H1 (cell line): ENCODE measurements around the gene TSPOAP1. TPM values are rescaled to one million over a fixed set of nuclear protein-coding genes. Genes with fewer than 3 reads are reported as not detected.

Experiments used
- CTCF ChIA-PET: fragments of 300-600 bp; sonication (Branson Sonifier 250); formaldehyde crosslinking; loops from one replicate; lab custom pipeline; 2021; ENCODE audit not compliant: partially characterized antibody; lab: Charles Lee
- POLR2A ChIA-PET: fragments of 300-600 bp; sonication (Branson Sonifier 250); formaldehyde crosslinking; loops from one replicate; lab custom pipeline; 2021; ENCODE audit warnings: inconsistent platforms; ENCODE audit not compliant: partially characterized antibody; lab: Charles Lee
- DNase-seq, 2 experiments: peaks; one replicate each; pipeline versions ENCODE4 v3.0.0 to v3.0.0-alpha.2; 2010 to 2022; ENCODE audit warnings: low spot score in 2 of 2, low read depth in 1 of 2, mixed read lengths in 1 of 2
- FAIRE-seq: peaks from 2 replicates; lab custom pipeline; 2011; peaks lifted over from hg19 to GRCh38; lab: Jason Lieb, UNC
- H2AFZ ChIP-seq: 2 replicates; pipeline ENCODE4 v1.8.1; 2012; ENCODE audit warnings: low read length, inconsistent platforms
- H2AK5ac ChIP-seq: 2 replicates; pipeline ENCODE4 v1.6.1; 2013; ENCODE audit warnings: low read depth, low read length
- H2BK120ac ChIP-seq: replicated peaks from 2 replicates; pipeline ENCODE3; 2013; ENCODE audit warnings: low read depth, low read length, inconsistent platforms
- H2BK12ac ChIP-seq: 2 replicates; pipeline ENCODE4 v1.6.1; 2013; ENCODE audit warnings: low read depth, low read length
- H2BK15ac ChIP-seq: 2 replicates; pipeline ENCODE4 v1.6.1; 2013; ENCODE audit warnings: low read length
- H2BK20ac ChIP-seq: 2 replicates; pipeline ENCODE4 v1.6.1; 2013; ENCODE audit warnings: low read length
- H2BK5ac ChIP-seq: 2 replicates; pipeline ENCODE4 v1.6.1; 2013; ENCODE audit warnings: low read depth, low read length
- H3K14ac ChIP-seq: 2 replicates; pipeline ENCODE4 v1.6.1; 2013; ENCODE audit warnings: inconsistent platforms; ENCODE audit not compliant: insufficient read length
- H3K18ac ChIP-seq: 2 replicates; pipeline ENCODE4 v1.6.1; 2013; ENCODE audit warnings: low read length; ENCODE audit errors: extremely low read depth
- H3K23ac ChIP-seq: 2 replicates; pipeline ENCODE4 v1.6.1; 2013; ENCODE audit warnings: inconsistent platforms; ENCODE audit not compliant: insufficient read length
- H3K23me2 ChIP-seq: 2 replicates; pipeline ENCODE4 v1.6.1; 2013; ENCODE audit warnings: low read depth, low read length
- H3K27ac ChIP-seq: 2 replicates; pipeline ENCODE4 v1.6.1; 2011; ENCODE audit warnings: low read depth, low read length, inconsistent platforms
- H3K27me3 ChIP-seq, 4 experiments: replicated peaks in 1 of 4; 1 replicate in 1 of 4; 2 replicates in 3 of 4; pipeline versions ENCODE4 v1.6.1 to v1.8.1; 2011 to 2013; ENCODE audit warnings: low read length in 3 of 4, mild to moderate bottlenecking in 3 of 4, inconsistent platforms in 2 of 4, mixed read lengths in 2 of 4, moderate library complexity in 1 of 4; ENCODE audit not compliant: control insufficient read depth in 3 of 4, insufficient read depth in 3 of 4; ENCODE audit errors: extremely low read depth in 1 of 4
- H3K36me3 ChIP-seq, 4 experiments: 2 replicates each; pipeline versions ENCODE4 v1.6.1 to v1.8.1; 2011 to 2013; ENCODE audit warnings: mild to moderate bottlenecking in 4 of 4, low read length in 3 of 4, moderate library complexity in 2 of 4, control low read depth in 1 of 4, inconsistent platforms in 1 of 4; ENCODE audit not compliant: insufficient read depth in 4 of 4, control insufficient read depth in 2 of 4
- H3K4ac ChIP-seq: replicated peaks from 2 replicates; pipeline ENCODE3; 2013; ENCODE audit warnings: low read length, low read depth, mixed read lengths, inconsistent platforms; ENCODE audit not compliant: insufficient read length
- H3K4me1 ChIP-seq, 4 experiments: replicated peaks in 1 of 4; 1 replicate in 1 of 4; 2 replicates in 3 of 4; pipeline versions ENCODE4 v1.6.1 to v1.8.1; 2011 to 2013; ENCODE audit warnings: low read length in 3 of 4, inconsistent platforms in 2 of 4, mixed read lengths in 1 of 4; ENCODE audit not compliant: insufficient read depth in 4 of 4, control insufficient read depth in 3 of 4
- H3K4me2 ChIP-seq, 2 experiments: 2 replicates each; pipeline versions ENCODE4 v1.6.1 to v1.8.1; 2011 to 2013; ENCODE audit warnings: low read depth in 2 of 2, low read length in 2 of 2, control low read depth in 1 of 2, inconsistent platforms in 1 of 2, mild to moderate bottlenecking in 1 of 2; ENCODE audit not compliant: insufficient read depth in 1 of 2
- H3K4me3 ChIP-seq, 4 experiments: fragments of 200-600, 300-600 bp in 1 of 4; sonication (generic), shearing (Covaris generic), sonication (Bioruptor Twin) in 1 of 4; 2 replicates each; pipeline versions ENCODE4 v1.5.1 to v1.8.1; 2011 to 2016; ENCODE audit warnings: low read length in 4 of 4, low read depth in 3 of 4, control low read depth in 2 of 4, inconsistent platforms in 2 of 4, mild to moderate bottlenecking in 2 of 4, mixed read lengths in 1 of 4, moderate library complexity in 1 of 4; ENCODE audit not compliant: insufficient read depth in 2 of 4; ENCODE audit errors: extremely low read depth in 1 of 4
- H3K56ac ChIP-seq: replicated peaks from 2 replicates; pipeline ENCODE3; 2013; ENCODE audit warnings: low read depth, mild to moderate bottlenecking, mixed read lengths, low read length, inconsistent platforms; ENCODE audit not compliant: insufficient read length
- H3K79me1 ChIP-seq: 2 replicates; pipeline ENCODE4 v1.6.1; 2013; ENCODE audit warnings: low read depth, low read length, control low read depth
- H3K79me2 ChIP-seq, 2 experiments: 2 replicates each; pipeline versions ENCODE4 v1.6.1 to v1.8.1; 2012 to 2013; ENCODE audit warnings: low read length in 2 of 2, mild to moderate bottlenecking in 2 of 2, inconsistent platforms in 1 of 2; ENCODE audit not compliant: insufficient read depth in 2 of 2, control insufficient read depth in 1 of 2
- H3K9ac ChIP-seq, 4 experiments: replicated peaks in 1 of 4; 1 replicate in 1 of 4; 2 replicates in 3 of 4; pipeline versions ENCODE4 v1.6.1 to v1.8.1; 2011 to 2013; ENCODE audit warnings: low read depth in 3 of 4, low read length in 3 of 4, control low read depth in 2 of 4, mild to moderate bottlenecking in 2 of 4, moderate library complexity in 2 of 4, inconsistent platforms in 1 of 4; ENCODE audit errors: extremely low read depth in 1 of 4
- H3K9me3 ChIP-seq, 2 experiments: 2 replicates each; pipeline versions ENCODE4 v1.6.1 to v1.8.1; 2012 to 2013; ENCODE audit warnings: mild to moderate bottlenecking in 2 of 2, moderate library complexity in 2 of 2, control low read depth in 1 of 2, inconsistent platforms in 1 of 2, low read depth in 1 of 2, low read length in 1 of 2, mixed read lengths in 1 of 2; ENCODE audit not compliant: insufficient read depth in 2 of 2
- H4K20me1 ChIP-seq, 2 experiments: replicated peaks in 1 of 2; 2 replicates each; pipeline versions ENCODE3 to v1.8.1; 2011 to 2013; ENCODE audit warnings: inconsistent platforms in 2 of 2, low read length in 2 of 2, mild to moderate bottlenecking in 1 of 2; ENCODE audit not compliant: insufficient read depth in 2 of 2, control insufficient read depth in 1 of 2
- H4K5ac ChIP-seq: 2 replicates; pipeline ENCODE4 v1.6.1; 2013; ENCODE audit warnings: low read length, low read depth, mixed read lengths, inconsistent platforms; ENCODE audit not compliant: insufficient read length
- H4K8ac ChIP-seq: 2 replicates; pipeline ENCODE4 v1.8.0; 2013; ENCODE audit warnings: mild to moderate bottlenecking, moderate library complexity, low read length, inconsistent platforms; ENCODE audit not compliant: insufficient read depth; ENCODE audit errors: extremely low read depth
- H4K91ac ChIP-seq: replicated peaks from 2 replicates; pipeline ENCODE3; 2013; ENCODE audit warnings: low read length, mixed read lengths, inconsistent platforms; ENCODE audit not compliant: insufficient read length
- FOSL1 ChIP-seq: IDR thresholded peaks from 2 replicates; pipeline ENCODE4 v1.6.1; 2011; ENCODE audit warnings: mild to moderate bottlenecking, low read depth, low read length, moderate library complexity; ENCODE audit not compliant: insufficient read depth
- SP2 ChIP-seq: IDR thresholded peaks from 2 replicates; pipeline ENCODE4 v1.6.1; 2012; ENCODE audit warnings: mild to moderate bottlenecking, low read length, inconsistent platforms
- SRF ChIP-seq: IDR thresholded peaks from 2 replicates; pipeline ENCODE4 v1.6.1; 2011; ENCODE audit warnings: mild to moderate bottlenecking, low read depth, low read length, moderate library complexity
- WGBS, 2 experiments: shearing (Covaris generic) in 1 of 2; methylation state at CpG; one replicate each; pipeline versions ENCODE4 v1.1.6 to v1.1.7; 2013 to 2015; ENCODE audit warnings: low lambda C conversion rate in 2 of 2, mixed read lengths in 2 of 2, inconsistent platforms in 1 of 2, low coverage in 1 of 2, missing lambda C conversion rate in 1 of 2; ENCODE audit not compliant: insufficient replicate concordance in 2 of 2, insufficient coverage in 1 of 2, insufficient read length in 1 of 2; ENCODE audit errors: extremely low coverage in 1 of 2, missing lambda C conversion rate in 1 of 2; 5-methylcytosine and 5-hydroxymethylcytosine counted together
- polyA plus RNA-seq, 7 experiments: library from polyadenylated mRNA; depleted of rRNA in 3 of 7; stranded (reverse) in 5 of 7; unstranded in 2 of 7; fragments of >200 nt in 5 of 7; fragments of 200-250 nt in 2 of 7; gene quantifications; 1 replicate in 5 of 7; 2 replicates in 1 of 7; 4 replicates in 1 of 7; pipeline versions ENCODE4 v1.2.1 to v1.2.3, GENCODE V29; 2011 to 2013; ENCODE audit warnings: missing spikeins in 2 of 7, mixed read lengths in 2 of 7
- total RNA-seq: library from RNA; stranded (reverse); fragmentation: NEBNext Ultra II Directional; extraction: Animal tissue kit (Norgen Biotek cat#: 25700); gene quantifications from 2 replicates; pipeline ENCODE4 v1.2.1, GENCODE V29; 2021

TSPOAP1 gene
- total and polyA plus RNA-seq, 2 of the 8 experiments (the other 6 are each of a cell fraction or from before 2014, with no cell fraction given): 7.6 to 9.2 TPM

DNA sequence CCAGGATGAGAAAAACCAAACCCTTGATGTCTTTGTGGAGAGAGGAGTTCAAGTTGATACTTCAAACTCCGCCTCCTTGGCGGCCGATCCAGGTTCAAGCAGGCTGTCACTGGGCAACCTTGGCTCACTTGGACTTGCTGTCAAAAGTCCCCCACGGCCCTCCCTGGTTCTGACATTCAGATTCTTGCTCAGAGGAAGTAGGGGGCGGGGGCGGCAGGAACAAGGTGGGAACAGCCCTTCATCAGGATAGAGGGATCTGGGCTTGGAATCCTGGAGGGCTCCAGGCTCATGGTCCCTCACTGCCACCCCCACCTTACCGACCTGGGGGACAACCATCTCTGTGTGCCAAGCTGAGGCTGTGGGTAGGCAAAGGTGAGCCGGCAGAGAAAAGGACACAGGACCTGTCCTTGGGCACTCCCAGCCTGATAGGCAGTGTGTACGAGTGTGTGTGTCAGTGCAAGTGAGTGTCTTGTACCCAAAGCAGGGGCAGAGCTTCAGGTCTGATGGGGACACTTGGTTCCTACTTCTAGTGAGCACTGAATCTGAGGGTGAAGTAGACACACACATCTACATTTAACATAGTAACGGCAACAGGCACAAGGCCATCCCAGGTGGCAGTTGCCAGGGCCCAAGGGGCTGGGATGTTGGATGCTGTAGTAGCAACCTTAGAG is 6.6 kb upstream of the TSPOAP1 start:
- H4K91ac ChIP-seq: peak overlapping the region; percentile 61
- H3K36me3 ChIP-seq: no peaks in the 10 kb centered on the region
- H3K23ac ChIP-seq: no peak overlapping the region
- H3K4me3 ChIP-seq: no peak overlapping the region
- H3K79me1 ChIP-seq: no peaks in the 10 kb centered on the region
- no peak overlapping the region for H3K9ac ChIP-seq
- peak overlapping the region; percentile 48 for H3K4ac ChIP-seq
- H3K23me2 ChIP-seq: no peaks in the 10 kb centered on the region
- H2BK15ac ChIP-seq: no peak overlapping the region
- peaks cover 0 to 2% (median 0%) of the 10 kb centered on the region in 4 experiments; a peak in 3 of 7 replicates for H3K27me3 ChIP-seq
- DNase-seq (no peak), FAIRE-seq (no peak)
- H2AK5ac ChIP-seq: 0 out of 2 replicates have a peak overlapping the region, but pooled peaks have one; percentile 61
- H4K5ac ChIP-seq: no peak overlapping the region
- H2BK5ac ChIP-seq: no peak overlapping the region
- H2AFZ ChIP-seq: no peak overlapping the region
- WGBS, 2 experiments: 84% methylated on average over 9 of the region's 10 CpGs; no CpG with 5 or more reads in 1 of the 2 experiments
- CTCF ChIA-PET: interaction anchor here (1.1 to 18.5 kb wide), 4 partner anchors 12 to 112 kb away, joined by 5 to 384 read pairs (median 13); partner anchors contain the start of genes SUPT4H1 and TSPOAP1
- peak overlapping the region; percentile 52 for H2BK20ac ChIP-seq
- H3K18ac ChIP-seq: no peak overlapping the region
- no peak overlapping the region for H3K4me2 ChIP-seq
- H2BK12ac ChIP-seq: peak overlapping the region; percentile 93
- POLR2A ChIA-PET: interaction anchor here (1.7 to 11.3 kb wide), 4 partner anchors 9 to 17 kb away, joined by 9 to 149 read pairs (median 49); partner anchors contain the start of genes SUPT4H1 and TSPOAP1
- H2BK120ac ChIP-seq: no peak overlapping the region
- no peak overlapping the region for H3K56ac ChIP-seq
- 0 out of 2 replicates have a peak overlapping the region, but pooled peaks have one; percentile 20 for H4K8ac ChIP-seq
- H3K79me2 ChIP-seq: no peaks in the 10 kb centered on the region
- H3K9me3 ChIP-seq: no peaks in the 10 kb centered on the region
- H3K4me1 ChIP-seq: peaks cover 4 to 43% (median 26%) of the 10 kb centered on the region in 4 experiments
- H4K20me1 ChIP-seq: no peaks in the 10 kb centered on the region
- H3K27ac ChIP-seq: no peak overlapping the region
- no peak for TF ChIP-seq SP2
- no peak for TF ChIP-seq FOSL1
- TF ChIP-seq SRF: no peak
- TF ChIP-seq, all 59 proteins: peak for 0
- no peak overlapping the region for H3K14ac ChIP-seq
